GM18868 (cell line): ENCODE measurements around the gene EIF4G2.
"Not testable (repeated sequence)": the region's sequence is repeated elsewhere in the genome, so short reads cannot be mapped to it uniquely, and the experiment has no call there.

Experiments used
- ATAC-seq: cut with Tn5 transposase; IDR thresholded peaks from one replicate; pipeline ENCODE4 v1.9.1; 2021; ENCODE audit warnings: mild to moderate bottlenecking, moderate library complexity; ENCODE audit not compliant: unreplicated experiment

The EIF4G2 gene

DNA sequence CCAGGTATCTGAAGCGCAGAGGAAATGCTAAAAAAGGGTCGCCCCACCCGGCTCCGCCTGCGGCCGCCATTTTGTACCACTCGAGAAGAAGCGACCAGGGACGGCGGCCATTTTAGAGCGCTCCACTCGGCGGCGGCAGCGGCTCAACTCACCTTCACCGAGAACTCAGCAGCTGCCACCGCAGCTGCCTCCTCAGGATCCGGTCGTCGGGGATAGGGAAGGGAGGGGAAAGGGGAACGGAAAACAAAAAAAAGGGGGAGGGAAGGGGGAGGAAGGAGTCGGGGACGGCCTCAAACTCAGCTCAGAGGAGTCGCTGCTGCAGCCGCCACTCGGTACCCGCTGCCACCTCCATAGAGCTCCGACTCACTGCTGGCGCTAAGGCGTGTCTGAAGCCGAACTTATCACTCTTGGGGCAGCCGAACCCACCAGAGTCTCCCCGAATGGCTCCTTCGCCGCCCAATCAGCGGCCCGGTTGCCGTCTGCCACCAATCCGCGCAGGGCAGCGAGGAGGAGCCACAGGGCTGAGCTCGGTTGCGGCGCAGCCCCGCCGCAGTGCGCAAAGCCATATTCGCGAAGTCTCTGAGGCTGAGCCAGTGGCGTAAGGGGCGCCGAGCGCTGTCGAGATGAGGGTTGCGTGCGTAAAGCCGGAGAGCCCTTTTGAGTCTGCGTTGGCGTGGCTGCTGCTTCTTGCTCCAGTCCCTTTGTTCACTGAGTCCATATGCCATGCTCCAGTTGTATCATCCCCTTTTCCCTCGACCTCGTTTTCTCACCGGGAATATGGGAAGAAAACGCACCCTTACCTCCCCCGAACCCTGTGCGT is at the start of gene EIF4G2:
TSS of gene EIF4G2 (minus strand) at position 374 of the 820 bp plus-strand sequence.
- ATAC-seq: peak; percentile 93

DNA sequence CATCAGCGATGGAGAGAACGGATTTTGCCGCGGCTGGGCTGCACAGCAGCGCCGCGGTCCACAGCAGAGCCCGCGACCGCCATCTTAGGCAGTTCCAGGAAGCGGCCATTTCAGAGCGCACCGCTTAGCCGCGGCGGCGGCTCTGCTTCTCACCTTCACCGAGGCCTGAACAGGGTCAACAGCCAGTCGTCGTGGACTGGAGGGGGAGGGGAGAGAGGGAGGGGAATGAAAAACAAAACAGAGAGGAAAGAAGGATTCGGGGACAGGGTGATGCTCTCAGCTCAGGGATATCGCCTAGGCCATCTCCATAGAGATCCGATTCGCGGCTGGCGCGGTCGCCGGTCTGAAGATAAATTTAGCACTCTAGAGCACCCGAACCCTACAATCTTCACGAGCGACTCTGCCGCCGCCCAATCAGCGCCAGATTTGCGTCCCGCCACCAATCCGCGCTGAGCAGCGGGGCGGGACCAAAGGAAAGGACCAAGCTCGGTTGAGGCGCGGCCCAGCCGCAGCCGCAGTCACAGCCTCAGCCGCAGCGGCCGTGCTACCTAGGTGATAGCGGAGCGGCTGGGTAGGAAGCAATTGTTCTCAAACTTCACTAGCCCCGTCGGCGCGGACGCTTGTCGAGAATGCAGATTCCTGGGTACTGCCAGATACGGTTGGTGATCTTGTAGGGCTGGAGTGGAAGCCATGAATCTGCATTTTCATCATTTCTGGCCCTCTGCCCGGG is 49.1 kb upstream of the EIF4G2 start, which contains the start of gene ZBED5:
TSS of gene ZBED5 (minus strand) at position 345 of the 730 bp plus-strand sequence. CDS start 3,108 bp downstream, outside the sequence.
- peak; percentile 91 for ATAC-seq

DNA sequence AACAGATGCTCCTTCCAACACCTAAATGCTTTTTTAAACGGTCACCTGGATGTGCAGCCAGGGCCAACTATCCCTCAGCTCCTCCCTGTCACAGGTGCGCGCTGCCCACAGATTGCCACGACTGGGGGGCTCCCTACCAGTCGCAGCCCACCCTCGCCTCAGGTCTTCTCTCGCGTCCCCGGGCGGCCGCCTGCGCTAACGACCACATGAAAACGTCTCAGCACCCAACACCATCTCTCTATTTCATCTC is 48.7 kb upstream of the EIF4G2 start:
- ATAC-seq: peak; percentile 7

DNA sequence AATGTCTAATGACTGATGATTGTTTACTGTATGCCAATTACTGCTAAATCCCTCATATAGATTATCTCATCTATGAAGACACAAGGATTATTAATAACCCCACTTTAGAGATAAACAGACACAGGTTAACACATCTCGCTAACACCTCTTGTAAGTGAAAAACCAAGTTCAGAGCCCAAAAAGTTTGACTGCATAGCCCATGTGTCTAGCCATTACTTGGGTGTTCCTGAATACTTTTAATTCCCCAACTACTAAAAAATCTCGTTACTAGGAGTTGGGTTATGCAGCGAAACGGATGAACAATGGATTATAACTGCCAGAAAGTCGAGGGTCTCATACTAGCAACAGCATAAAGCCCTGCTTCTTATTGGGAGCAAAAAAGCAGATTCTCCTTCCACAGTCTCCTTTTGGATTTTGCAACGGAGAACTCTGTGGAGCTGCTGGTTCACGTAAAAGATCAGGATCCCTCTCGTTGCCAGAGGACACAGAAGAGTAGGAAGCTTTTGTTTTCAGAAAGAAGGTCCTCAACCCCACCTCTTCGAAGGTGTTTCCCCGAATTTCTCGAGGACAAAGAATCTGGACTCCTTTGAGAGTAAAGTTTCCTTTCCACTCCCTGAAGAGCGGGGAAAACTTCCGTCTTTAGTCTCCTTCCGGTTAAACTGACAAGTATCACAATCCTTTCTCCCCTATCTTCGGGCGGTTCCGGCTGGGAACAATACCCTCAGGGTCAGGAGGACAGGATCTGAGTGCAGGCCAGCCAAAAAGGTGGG is 48.1 kb upstream of the EIF4G2 start:
- ATAC-seq: no peak

DNA sequence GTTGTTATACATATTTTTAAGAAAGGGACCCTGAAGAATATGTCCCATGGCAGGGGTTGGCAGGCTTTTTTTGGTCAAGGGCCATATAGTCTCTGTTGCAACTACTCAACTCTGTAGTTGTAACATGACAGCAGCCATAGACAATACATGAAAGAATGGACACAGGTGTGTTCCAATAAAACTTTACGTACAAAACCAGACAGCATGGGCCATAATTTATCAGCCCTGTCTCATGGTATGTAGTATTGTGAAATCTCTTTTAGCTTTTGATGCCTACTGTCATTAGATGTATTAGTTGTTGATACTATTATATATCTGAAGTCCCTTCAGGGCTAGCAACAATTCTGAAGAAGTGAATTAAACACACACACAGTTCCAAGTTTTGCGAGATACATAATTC is 46.6 kb upstream of the EIF4G2 start:
- no peak for ATAC-seq

DNA sequence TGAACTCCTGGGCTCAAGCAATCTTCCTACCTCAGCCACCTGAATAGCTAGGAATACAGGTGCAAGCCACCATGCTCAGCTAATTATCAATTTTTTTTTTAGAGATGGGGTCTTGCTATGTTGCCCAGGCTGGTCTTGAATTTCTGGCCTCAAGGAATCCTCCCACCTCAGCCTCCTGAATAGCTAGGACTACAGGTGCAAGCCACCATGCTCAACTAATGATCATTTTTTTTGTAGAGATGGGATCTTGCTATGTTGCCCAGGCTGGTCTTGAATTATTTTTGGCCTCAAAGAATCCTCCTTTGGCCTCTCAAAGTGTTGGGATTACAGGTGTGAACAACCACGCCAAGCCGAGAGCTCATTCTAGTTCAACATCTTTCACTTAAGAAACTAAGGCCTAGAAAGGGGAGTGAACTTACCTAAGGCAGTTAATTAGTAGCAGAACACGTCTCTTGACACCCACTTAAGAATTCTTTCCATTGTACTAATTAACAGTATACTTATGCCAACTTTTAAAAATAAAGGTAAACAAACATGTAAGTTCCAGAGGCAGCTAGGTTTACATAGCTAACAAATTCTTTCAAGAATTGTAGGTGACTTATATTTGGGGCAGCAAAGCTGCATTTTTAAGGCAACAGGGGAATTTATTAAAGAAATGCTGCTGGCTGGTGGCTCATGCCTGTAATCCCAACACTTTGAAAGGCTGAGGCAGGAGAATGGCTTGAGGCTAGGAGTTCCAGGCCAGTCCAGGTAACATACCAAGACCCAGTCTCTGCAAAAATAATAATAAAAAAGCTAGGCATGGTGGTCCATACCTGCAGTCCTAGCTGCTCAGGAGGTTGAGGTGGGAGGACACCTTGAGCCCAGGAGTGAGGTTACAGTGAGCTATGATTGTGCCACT is 39.5 kb upstream of the EIF4G2 start:
- no peak for ATAC-seq

DNA sequence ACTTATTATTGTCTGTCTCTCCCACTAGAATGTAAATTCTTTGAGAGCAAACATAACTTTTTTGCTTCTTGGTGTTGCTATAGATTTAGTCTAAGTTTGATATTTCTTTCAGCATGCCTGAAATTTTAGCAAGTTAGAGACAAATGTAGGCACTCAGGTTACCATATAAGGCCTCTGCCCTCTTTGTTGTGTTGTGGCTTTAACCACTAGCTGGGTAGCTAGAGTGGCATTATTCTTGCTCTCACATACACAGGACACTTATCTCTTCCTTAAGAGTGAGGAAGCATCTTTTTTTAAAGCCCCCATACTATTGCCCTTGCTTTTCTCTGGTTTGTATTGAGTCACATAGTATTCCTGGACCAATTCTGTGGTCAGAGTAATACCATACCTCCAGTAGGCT is 37.9 kb upstream of the EIF4G2 start:
- ATAC-seq: no peak

DNA sequence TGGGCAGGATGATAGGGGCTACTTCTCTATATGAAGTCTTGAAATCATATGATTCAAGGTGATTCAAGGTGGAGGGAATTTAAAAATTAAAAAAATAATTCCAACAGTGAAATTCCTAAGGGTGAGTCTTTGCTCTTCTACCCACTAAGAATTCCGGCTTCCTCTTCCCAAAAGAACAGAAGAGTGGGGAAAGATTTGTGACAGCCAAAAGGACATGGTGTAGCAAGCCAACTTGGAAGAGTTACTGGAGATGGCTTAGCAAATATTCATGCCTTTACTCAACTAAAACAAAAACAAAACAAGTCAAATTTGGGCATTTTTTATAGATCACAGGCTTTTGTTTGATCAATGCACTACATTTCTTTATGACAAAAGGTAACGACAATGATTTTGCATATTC is 36.9 kb upstream of the EIF4G2 start:
- no peak for ATAC-seq

DNA sequence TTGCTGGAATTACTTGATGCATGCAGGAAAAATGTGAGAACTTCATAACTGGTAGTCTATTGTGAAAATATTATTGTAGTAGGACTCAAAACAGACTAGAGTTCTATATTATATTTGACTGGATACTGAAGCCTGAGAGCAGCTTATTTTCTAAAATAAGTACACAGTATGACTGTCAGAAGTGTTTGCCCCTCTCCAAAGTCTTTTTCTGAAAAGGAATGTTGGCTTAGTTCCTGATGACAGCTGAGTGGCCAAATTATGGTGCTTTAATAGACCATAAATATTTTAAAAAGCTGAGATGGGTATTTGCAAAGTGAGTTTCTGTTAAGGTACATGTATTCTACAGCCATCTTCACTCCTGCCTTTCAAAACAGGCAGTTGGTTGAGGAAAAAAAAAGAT is 36.1 kb upstream of the EIF4G2 start:
- no peak for ATAC-seq

DNA sequence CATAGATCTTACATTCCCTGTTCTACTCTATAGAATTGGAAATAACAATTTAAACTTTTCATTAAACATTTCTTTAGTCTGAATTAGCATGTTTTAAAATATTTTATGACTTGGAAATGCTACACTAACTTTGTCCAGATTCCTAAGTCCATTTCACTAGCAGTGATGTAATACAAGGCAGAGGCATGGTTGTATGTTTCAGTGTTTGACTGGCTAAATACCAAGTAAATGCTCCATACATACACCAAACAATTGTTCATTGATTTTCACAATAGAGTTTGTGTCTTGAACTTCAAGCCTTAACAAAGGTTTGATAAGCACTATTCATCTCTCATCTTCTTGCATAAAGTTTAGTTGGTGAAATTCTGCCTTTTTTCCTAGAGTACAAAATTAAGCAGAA is 35.6 kb upstream of the EIF4G2 start:
- ATAC-seq: no peak

DNA sequence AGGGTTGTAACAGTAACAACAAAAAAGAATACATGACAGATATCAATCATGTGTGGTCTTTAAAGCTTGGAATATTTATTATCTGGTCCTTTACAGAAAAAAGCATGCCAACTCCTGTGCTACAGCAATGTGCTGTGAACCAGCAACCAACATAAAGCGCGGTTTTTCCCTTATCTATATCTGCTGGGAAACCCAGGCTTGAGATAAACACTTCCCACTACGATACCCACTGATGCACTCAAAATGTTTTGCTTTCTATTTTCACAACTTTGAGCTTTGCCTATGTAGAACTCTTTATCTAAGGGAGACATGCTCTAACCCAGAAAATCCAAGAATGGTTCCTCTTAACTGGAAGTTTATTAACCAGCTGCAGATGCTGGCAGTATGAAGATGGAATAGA is 30.2 kb upstream of the EIF4G2 start:
- no peak for ATAC-seq

DNA sequence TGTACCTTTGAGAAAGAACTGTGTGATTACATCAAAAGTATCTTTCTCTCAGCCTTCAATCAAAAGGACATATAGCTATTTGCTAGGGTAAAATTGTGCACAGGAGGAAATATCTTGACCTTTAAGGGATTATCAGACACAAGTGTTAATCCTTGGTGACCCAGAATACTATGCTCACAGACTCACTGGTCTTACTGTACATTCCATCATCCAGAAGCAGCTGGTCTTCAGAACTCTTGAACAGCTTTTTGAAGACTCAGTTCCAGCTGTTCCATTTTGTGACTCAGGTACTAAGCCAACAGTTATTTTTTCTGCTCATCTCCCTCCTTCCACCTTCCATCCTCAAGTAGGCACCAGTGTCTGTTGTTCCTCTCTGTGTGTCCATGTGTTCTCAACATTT is 29.4 kb upstream of the EIF4G2 start:
- ATAC-seq: no peak

DNA sequence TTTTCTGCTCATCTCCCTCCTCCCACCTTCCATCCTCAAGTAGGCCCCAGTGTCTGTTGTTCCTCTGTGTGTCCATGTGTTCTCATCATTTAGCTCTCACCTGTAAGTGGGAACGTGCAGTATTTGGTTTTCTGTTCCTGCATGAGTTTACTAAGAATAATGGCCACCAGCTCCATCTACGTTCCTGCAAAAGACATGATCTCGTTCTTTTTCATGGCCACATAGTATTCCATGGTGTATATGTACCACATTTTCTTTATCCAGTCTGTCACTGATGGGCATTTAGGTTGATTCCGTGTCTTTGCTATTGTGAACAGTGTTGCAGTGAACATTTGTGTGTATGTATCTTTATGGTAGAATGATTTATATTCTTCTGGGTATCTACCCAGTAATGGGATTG is 28.2 kb upstream of the EIF4G2 start:
- ATAC-seq: not testable (repeated sequence)

DNA sequence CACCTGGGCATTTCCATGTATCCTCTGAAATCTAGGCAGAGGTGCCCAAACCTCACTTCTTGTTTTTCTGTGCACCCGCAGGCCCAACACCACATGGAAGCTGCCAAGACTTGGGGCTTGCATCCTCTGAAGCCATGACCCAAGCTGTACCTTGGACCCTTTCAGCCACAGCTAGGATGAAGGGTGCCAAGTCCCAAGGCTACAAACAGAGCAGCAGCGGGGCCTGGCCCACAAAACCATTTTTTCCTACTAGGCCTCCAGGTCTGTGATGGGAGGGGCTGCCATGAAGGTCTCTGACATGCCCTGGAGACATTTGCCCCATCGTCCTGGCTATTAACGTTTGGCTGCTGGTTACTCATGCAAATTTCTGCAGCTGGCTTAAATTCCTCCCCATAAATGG is 20.4 kb upstream of the EIF4G2 start:
- no peak for ATAC-seq

DNA sequence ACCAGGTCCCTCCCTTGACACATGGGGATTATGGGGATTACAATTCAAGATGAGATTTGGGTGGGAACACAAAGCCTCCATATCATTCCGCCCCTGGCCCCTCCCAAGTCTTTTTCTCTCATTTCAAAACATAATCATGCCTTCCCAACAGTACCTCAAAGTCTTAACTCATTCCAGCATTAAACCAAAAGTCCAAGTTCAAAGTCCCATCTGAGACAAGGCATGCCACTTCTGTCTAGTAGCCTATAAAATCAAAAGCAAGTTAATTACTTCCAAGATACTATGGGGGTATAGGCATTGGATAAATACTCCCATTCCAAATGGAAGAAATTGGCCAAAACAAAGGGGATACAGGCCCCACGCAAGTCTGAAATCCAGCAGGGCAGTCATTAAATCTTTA is 19.7 kb upstream of the EIF4G2 start:
- ATAC-seq: no peak

DNA sequence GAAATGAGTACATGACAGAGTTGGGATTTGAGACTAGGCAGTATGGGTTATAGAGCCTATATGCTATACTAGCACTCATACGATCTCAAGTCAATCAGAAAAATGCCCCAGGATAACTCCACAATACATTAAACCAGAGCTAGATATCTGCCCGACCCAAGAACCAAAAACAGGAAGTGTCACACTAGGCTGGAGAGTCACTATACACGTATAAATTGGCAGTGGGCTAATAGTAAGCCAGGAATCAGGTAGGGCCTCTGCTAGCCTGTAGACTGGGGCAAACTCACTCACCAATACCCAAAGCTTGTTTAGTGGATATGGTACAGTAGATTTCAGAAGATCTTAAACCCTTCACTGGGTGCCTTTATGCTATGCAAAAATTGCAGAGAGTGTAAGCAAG is 16.2 kb upstream of the EIF4G2 start:
- ATAC-seq: peak; percentile 92

DNA sequence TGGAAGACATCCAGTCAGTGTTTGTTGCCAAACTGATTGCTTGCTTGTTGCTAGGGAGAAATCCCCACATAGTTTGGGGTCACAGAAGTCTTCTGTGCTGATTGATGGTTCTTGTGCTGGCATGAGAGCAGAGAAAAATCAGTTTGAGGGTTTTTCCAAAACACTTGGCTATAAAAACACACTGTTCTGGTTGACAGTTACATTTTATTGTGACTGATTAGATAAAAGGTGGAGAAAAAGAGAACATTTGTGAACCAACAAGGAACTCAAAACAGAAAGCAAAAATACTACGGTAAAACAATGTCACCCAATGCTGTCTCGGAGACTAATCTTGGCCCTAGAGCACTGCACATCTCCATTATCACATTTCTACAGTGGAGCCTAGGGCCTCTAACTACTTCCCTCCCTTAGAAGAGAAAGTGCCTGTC is 14.4 kb upstream of the EIF4G2 start:
- no peak for ATAC-seq

DNA sequence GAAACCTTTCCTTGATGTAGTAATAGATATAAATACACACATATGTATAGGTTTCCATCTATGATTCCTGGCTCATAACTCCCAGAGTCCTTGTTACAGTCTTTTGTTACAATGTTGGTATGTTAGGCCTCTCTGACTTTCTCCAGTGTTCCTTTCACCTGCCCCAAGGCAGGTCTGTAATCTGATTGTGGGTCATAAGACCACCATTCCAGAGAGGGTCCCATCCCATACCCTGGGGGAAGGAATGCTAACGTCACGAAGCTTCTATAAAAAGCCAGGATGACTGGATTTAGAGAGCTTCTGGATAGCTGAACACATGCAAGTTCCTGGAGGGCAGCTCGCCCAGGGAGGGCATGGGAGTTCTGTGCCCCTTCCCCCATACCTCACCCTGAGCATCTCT is 13.8 kb upstream of the EIF4G2 start:
- ATAC-seq: not testable (repeated sequence)

DNA sequence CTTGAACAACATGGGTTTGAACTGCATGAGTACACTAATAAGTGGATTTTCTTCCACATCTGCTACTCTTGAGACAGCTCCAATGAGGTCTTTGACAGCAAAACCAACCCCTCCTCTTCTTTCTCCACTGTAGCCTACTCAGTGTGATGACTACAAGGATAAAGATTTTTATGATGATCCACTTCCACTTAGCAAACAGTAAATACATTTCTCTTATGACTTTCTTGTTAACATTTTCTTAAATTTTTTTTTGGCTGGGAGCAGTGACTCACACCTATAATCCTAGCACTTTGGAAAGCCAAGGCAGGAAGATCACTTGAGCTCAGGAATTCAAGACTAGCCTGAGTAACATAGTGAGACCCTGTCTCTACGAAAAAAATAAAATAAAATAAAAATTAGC is 9.9 kb upstream of the EIF4G2 start:
- ATAC-seq: no peak

DNA sequence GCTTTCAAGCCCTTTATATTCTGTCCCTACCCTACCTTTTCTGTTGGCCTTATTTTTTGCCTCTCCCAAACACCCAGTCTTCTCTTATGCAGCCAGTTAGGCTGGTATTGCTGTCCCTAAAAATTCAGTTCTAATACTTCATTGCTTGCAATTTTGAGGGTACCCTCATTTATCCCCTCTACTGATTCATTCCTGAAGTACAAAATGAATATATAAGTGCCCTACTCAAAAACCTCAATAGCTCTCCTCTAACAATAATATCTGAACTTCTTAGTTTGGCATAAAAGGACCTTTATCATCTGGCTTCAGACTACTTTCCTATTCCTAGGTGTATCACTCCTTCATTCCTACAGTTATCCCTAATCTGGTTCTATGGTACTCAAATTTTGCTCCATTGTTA is 5.2 kb upstream of the EIF4G2 start:
- ATAC-seq: no peak
